ENCODE measurements around the gene FADS1.

FADS1 gene

DNA sequence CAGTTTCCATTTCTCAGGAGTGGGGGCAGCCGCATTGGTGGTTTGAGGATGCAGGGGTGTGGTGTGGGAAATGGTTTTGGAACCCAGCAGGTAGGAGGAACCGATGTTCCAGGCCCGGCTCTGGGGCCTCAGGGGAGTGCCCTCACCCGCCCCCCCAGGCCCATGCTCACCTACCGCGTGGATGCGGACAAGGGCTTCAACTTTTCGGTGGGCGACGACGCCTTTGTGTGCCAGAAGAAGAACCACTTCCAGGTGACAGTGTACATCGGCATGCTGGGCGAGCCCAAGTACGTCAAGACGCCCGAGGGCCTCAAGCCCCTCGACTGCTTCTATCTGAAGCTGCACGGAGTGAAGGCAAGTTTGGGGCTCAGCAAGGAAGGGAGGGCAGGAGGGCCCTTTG is 43.0 kb downstream of the FADS1 start:
- DNase-seq (ENCODE audit: low read depth) = no peak
- no peak for TF ChIP-seq CTCF (IDR thresholded peaks at IDR 0.05; ENCODE audit: low read depth, low read length, missing control alignments)
- no peak overlapping the region for H3K4me3 ChIP-seq (ENCODE audit: low read depth, low read length)
- in situ Hi-C loops (cut with HindIII; ENCODE audit: low sequenced_read_pairs) = no loop called here

DNA sequence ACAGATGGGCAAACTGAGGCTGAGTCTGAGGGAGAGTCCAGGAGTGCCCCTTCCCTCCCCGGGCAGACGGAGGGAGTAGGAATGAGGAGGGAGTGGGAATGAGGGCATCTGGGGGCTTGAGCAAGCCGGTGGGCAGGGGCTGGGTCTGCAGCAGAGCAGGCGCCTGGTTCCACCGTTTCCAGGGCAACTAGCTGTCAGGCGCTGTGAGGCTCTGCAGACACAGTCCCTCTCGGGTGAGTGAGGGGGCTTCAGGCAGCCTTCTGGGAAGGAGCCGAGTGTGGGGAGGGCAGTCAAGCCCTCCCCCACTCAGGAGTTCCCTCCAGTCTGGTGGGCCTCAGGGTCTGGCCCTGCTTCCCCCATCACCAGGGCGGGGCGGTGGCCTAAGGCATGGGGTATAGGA is 43.4 kb downstream of the FADS1 start:
- no peak for TF ChIP-seq CTCF (IDR thresholded peaks at IDR 0.05; ENCODE audit: low read depth, low read length, missing control alignments)
- no peak overlapping the region for H3K4me3 ChIP-seq (ENCODE audit: low read depth, low read length)
- DNase-seq (ENCODE audit: low read depth) = no peak
- in situ Hi-C loops (cut with HindIII; ENCODE audit: low sequenced_read_pairs) = no loop called here

- no peak for TF ChIP-seq CTCF (IDR thresholded peaks at IDR 0.05; ENCODE audit: low read depth, low read length, missing control alignments)
- DNase-seq (ENCODE audit: low read depth) = no peak
- no peak overlapping the region for H3K4me3 ChIP-seq (ENCODE audit: low read depth, low read length)
- in situ Hi-C loops (cut with HindIII; ENCODE audit: low sequenced_read_pairs) = no loop called here
Observed at GRCh38 chr11:61771985-61772455, 44.8 kb downstream of the FADS1 start.

DNA sequence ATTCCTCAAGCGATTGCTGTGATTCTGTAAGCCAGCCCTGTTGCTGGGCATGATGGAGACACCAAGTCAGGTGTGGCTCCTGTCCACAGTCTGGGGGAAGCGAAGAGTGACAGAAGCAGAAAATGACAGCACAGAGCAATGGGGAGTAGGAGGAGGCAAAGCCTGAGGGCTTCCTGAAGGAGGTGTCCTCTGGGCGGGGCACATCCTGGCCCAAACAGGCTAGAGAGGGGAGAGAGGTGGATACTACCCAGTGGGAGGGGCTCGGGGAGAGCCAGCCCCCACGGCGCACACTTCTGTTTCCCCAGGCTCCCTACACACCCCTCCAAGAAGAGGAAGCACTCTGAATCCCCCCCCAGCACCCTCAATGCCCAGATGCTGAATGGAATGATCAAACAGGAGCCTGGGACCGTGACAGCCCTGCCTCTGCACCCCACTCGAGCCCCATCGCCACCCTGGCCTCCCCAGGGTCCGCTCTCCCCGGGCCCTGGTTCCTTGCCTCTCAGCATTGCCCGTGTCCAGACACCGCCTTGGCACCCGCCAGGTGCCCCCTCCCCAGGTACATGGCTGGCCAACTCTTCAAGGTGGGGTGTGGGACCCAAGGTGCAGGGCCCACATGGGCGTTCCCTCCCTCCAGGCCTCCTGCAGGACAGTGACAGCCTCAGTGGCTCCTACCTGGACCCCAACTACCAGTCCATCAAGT is 45.5 kb downstream of the FADS1 start:
- no peak for TF ChIP-seq CTCF (IDR thresholded peaks at IDR 0.05; ENCODE audit: low read depth, low read length, missing control alignments)
- in situ Hi-C loops (cut with HindIII; ENCODE audit: low sequenced_read_pairs) = no loop called here
- no peak for DNase-seq (ENCODE audit: low read depth)
- H3K4me3 ChIP-seq (ENCODE audit: low read depth, low read length) = no peak overlapping the region

- H3K4me3 ChIP-seq (ENCODE audit: low read depth, low read length) = no peak overlapping the region
- TF ChIP-seq CTCF (IDR thresholded peaks at IDR 0.05; ENCODE audit: low read depth, low read length, missing control alignments) = no peak
- DNase-seq (ENCODE audit: low read depth) = no peak
- in situ Hi-C loops (cut with HindIII; ENCODE audit: low sequenced_read_pairs) = no loop called here
Observed at GRCh38 chr11:61769946-61770683, 46.7 kb downstream of the FADS1 start.

DNA sequence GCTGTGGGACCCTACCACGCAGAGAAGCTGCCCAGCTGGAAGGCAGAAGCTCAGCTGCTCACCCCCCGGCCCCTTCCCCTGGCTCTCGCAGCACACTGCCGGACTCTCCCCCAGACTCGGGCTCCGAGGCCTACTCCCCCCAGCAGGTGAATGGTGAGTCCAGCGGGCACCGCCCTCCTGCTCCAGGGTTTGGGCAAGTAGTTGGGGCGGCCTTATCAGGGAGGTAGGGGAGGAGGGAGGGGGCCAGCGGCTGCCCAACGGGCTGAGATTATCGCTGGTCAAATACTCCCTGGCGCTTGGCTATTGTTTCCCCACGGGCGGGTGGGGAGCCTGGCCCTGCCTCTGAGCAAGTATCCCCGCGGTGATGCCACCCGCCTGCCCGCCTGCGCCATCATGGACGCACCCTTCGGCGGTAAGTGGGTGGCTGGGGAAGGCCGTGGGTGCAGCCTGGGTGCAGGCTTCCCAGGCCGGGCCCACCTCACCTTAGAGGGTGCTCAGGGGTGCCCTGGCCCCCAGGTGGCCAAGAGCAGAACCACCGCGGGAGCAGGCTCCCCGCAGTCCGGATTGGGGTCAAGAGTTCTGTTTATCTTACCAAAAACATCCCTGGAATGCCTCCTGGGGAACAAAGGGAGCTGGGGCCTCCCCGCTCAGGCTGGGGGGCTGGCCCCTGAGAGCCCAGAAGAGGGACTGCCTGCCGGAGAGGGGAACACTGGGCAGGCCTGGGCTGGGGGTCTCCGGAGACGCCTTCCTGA is 47.5 kb downstream of the FADS1 start:
- no peak overlapping the region for H3K4me3 ChIP-seq (ENCODE audit: low read depth, low read length)
- DNase-seq (ENCODE audit: low read depth) = no peak
- TF ChIP-seq CTCF (IDR thresholded peaks at IDR 0.05; ENCODE audit: low read depth, low read length, missing control alignments) = peak; percentile 39
- in situ Hi-C loops (cut with HindIII; ENCODE audit: low sequenced_read_pairs) = no loop called here
